K562 (cell line): ENCODE measurements around the gene DCPS. TPM values are rescaled to one million over a fixed set of nuclear protein-coding genes. Genes with fewer than 3 reads are reported as not detected.
A peak's percentile ranks its signal among the peaks of the same experiment; 100 is the strongest.

Source experiments
- BDP1 ChIP-seq: IDR thresholded peaks from 3 replicates; pipeline ENCODE4 v1.6.1; 2011; ENCODE audit not compliant: insufficient read length, insufficient read depth
- CBX3 ChIP-seq, 2 experiments: IDR thresholded peaks; 1 replicate in 1 of 2; 2 replicates in 1 of 2; pipeline ENCODE4 v1.6.1; 2012; ENCODE audit warnings: inconsistent platforms in 2 of 2, low read length in 2 of 2, borderline replicate concordance in 1 of 2, control low read depth in 1 of 2
- CHCHD3 ChIP-seq: fragments of 250-450 bp; sonication (Bioruptor Pico); IDR thresholded peaks from 2 replicates; pipeline ENCODE4 v2.1.2; 2022; ENCODE audit warnings: mild to moderate bottlenecking
- HDAC6 ChIP-seq: IDR thresholded peaks from 2 replicates; pipeline ENCODE4 v1.6.1; 2012; ENCODE audit warnings: low read depth, mild to moderate bottlenecking, control low read depth, inconsistent platforms, low read length, moderate library complexity
- JUN ChIP-seq, 2 experiments: sonication (generic) in 1 of 2; formaldehyde crosslinking in 1 of 2; IDR thresholded peaks; 2 replicates each; pipeline versions ENCODE4 v1.6.1 to v1.8.0; 2012 to 2022; ENCODE audit warnings: borderline replicate concordance in 2 of 2, mild to moderate bottlenecking in 2 of 2, improper control_type of control experiment in 1 of 2, low read depth in 1 of 2, low read length in 1 of 2, missing genetic modification reagents in 1 of 2
- KLF6 ChIP-seq: fragments of 250-450 bp; sonication (Bioruptor Pico); IDR thresholded peaks from 2 replicates; pipeline ENCODE4 v1.4.0; 2020; ENCODE audit warnings: mild to moderate bottlenecking, moderate library complexity, borderline replicate concordance
- PYGO2 ChIP-seq: fragments of 450-650 bp; IDR thresholded peaks from 2 replicates; pipeline ENCODE4 v1.6.1; 2016; ENCODE audit warnings: mild to moderate bottlenecking, missing genetic modification characterization, moderate library complexity, missing compliant biosample characterization
- SNAPC5 ChIP-seq: fragments of 250-450 bp; sonication (Bioruptor Pico); IDR thresholded peaks from 2 replicates; pipeline ENCODE4 v1.8.0; 2021; ENCODE audit warnings: moderate library complexity, mild to moderate bottlenecking, inconsistent platforms
- ZBTB2 ChIP-seq: fragments of 450-650 bp; IDR thresholded peaks from 2 replicates; pipeline ENCODE4 v1.6.1; 2016; ENCODE audit warnings: antibody characterized with exemption
- ZBTB26 ChIP-seq: fragments of 450-650 bp; formaldehyde crosslinking; IDR thresholded peaks from 2 replicates; pipeline ENCODE4 v1.4.0; 2022; ENCODE audit warnings: missing genetic modification characterization
- ZFP30 ChIP-seq: fragments of 250-450 bp; sonication (Bioruptor Pico); IDR thresholded peaks from 2 replicates; pipeline ENCODE4 v1.8.0; 2022; ENCODE audit warnings: moderate library complexity, mild to moderate bottlenecking, inconsistent platforms, borderline replicate concordance
- ZNF124 ChIP-seq: sonication (generic); formaldehyde crosslinking; IDR thresholded peaks from 2 replicates; pipeline ENCODE4 v1.8.1; 2022; ENCODE audit warnings: missing genetic modification reagents
- ZNF398 ChIP-seq: fragments of 250-450 bp; sonication (Bioruptor Pico); IDR thresholded peaks from 2 replicates; pipeline ENCODE4 v1.8.0; 2021; ENCODE audit warnings: moderate library complexity, mild to moderate bottlenecking, inconsistent platforms
- ZNF518B ChIP-seq: fragments of 250-450 bp; sonication (Bioruptor Pico); IDR thresholded peaks from 2 replicates; pipeline ENCODE4 v1.5.0; 2021; ENCODE audit warnings: mild to moderate bottlenecking, moderate library complexity
- polyA plus RNA-seq, 8 experiments: library from polyadenylated mRNA; depleted of rRNA in 4 of 8; stranded (reverse) in 5 of 8; unstranded in 3 of 8; fragments of >200 nt; fragmentation: Nextera tagmentation in 2 of 8; fragmentation: Illumina TruSeq in 1 of 8; extraction: Ambion mirVana in 2 of 8; extraction: Trizol in 1 of 8; gene quantifications; 2 replicates each; pipeline versions ENCODE4 v1.2.1 to v1.2.3, GENCODE V29; 2011 to 2014; ENCODE audit warnings: inconsistent platforms in 1 of 8, missing spikeins in 1 of 8
- total RNA-seq, 7 experiments: library from RNA; depleted of rRNA in 6 of 7; stranded (reverse); fragments of >200 nt in 6 of 7; fragmentation: Illumina TruSeq in 2 of 7; extraction: Trizol in 2 of 7; gene quantifications; 2 replicates each; pipeline versions ENCODE4 v1.2.1 to v1.2.3, GENCODE V29; 2011 to 2021; ENCODE audit warnings: low replicate concordance in 1 of 7

The DCPS gene
- total and polyA plus RNA-seq, 9 of the 15 experiments (the other 6 are each of a cell fraction or from before 2014, with no cell fraction given) = 8.7 to 38.1 (median 17.9) TPM

GRCh38 chr11:126352934-126353801 lies 49.3 kb downstream of the DCPS start (continued):
- TF ChIP-seq ZNF398 (CRISPR knock-in tag) = no peak
- TF ChIP-seq HDAC6 = no peak
- no peak for TF ChIP-seq SNAPC5 (CRISPR knock-in tag)
- no peak for TF ChIP-seq ZFP30
- no peak for TF ChIP-seq JUN (IDR thresholded peaks at IDR 0.05; ENCODE audit: borderline replicate concordance, low read depth, low read length)
- no peak for TF ChIP-seq JUN (CRISPR knock-in tag; IDR thresholded peaks at IDR 0.05; ENCODE audit: borderline replicate concordance)
- TF ChIP-seq KLF6 (CRISPR knock-in tag) = no peak
- no peak for TF ChIP-seq PYGO2
- no peak for TF ChIP-seq CHCHD3 (CRISPR knock-in tag)
- no peak for TF ChIP-seq BDP1
- peak in 1 of 2 experiments; percentile 94; a peak in 2 of 3 replicates for TF ChIP-seq CBX3 (IDR thresholded peaks at IDR 0.05; ENCODE audit: borderline replicate concordance in 1 of 2, low read length in 2 of 2)
- no peak for TF ChIP-seq ZNF518B (CRISPR knock-in tag)
- no peak for TF ChIP-seq ZBTB26
- TF ChIP-seq ZNF124 (CRISPR knock-in tag) = no peak
- peak; percentile 93 for TF ChIP-seq ZBTB2
